D721Med (cell line): ENCODE data around the gene TFF1.

Experiments
- DNase-seq: peaks from one replicate; pipeline ENCODE4 v3.0.0; 2011; ENCODE audit warnings: low spot score; ENCODE audit not compliant: insufficient read length
- FAIRE-seq: peaks from 2 replicates; lab custom pipeline; 2011; peaks lifted over from hg19 to GRCh38; lab: Jason Lieb, UNC
- TF ChIP-seq, protein P1 (sequence below): IDR thresholded peaks from 2 replicates; pipeline ENCODE4 v1.5.1; 2012; ENCODE audit warnings: mild to moderate bottlenecking, control low read depth; ENCODE audit not compliant: insufficient read depth; ENCODE audit errors: missing control alignments

Gene TFF1

DNA sequence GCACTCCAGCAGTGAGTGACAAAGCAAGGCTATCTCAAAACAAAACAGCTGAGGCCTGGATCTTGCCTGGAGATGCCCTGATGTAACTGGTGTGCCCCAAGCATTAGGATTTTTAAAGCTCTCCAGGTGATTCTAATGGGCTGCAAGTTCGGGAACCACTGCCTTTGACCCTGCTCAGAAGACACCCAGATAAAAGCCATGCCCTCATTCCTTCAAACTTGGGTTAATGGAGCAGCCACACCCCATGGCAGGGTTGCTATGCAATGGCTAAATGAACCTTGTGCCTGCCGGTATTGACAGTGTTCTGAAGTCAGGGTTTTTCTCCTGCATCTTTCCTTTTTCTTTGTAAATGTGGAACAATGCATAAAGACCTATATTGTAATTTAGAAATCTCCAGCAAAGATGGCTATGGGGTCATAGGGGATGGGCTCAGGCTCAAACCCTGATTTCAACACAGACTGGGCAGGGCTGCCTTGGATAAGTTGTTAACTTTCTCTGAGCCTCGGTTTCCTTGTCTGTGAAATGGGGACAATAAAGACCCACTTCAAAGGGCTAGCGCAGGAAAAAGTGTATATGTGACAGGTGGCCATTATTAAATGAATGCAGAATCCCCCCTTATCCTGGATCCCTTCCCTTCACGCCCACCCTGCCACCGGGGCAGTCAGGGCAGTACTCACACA lies 51.6 kb downstream of the TFF1 start:
- FAIRE-seq (no peak), DNase-seq (no peak)
- TF ChIP-seq, protein P1, sequence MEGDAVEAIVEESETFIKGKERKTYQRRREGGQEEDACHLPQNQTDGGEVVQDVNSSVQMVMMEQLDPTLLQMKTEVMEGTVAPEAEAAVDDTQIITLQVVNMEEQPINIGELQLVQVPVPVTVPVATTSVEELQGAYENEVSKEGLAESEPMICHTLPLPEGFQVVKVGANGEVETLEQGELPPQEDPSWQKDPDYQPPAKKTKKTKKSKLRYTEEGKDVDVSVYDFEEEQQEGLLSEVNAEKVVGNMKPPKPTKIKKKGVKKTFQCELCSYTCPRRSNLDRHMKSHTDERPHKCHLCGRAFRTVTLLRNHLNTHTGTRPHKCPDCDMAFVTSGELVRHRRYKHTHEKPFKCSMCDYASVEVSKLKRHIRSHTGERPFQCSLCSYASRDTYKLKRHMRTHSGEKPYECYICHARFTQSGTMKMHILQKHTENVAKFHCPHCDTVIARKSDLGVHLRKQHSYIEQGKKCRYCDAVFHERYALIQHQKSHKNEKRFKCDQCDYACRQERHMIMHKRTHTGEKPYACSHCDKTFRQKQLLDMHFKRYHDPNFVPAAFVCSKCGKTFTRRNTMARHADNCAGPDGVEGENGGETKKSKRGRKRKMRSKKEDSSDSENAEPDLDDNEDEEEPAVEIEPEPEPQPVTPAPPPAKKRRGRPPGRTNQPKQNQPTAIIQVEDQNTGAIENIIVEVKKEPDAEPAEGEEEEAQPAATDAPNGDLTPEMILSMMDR = no peak

DNA sequence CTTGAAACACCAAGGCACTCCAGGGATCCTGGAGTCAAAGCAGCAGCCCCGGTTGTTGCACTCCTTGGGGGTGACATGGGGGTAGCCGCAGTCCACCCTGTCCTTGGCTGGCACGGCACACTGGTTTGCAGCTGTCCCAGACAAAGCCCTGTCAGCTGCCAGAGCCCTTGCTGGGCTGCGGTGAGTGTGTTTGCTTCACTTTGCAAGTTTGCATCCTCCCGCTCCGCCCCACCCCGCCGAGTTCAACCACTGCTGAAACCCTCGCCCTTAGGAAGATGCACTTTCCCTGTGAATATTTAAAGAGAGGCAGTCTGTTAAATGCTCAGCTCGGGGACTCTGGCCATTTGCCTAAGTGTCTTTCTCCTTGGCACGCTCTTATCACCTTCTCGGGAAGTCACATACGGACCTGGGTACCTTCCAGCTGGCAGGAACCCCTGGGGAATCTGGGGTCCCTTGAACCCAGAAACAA lies 52.8 kb downstream of the TFF1 start:
- TF ChIP-seq, protein P1 = no peak
- no peak for FAIRE-seq

DNA sequence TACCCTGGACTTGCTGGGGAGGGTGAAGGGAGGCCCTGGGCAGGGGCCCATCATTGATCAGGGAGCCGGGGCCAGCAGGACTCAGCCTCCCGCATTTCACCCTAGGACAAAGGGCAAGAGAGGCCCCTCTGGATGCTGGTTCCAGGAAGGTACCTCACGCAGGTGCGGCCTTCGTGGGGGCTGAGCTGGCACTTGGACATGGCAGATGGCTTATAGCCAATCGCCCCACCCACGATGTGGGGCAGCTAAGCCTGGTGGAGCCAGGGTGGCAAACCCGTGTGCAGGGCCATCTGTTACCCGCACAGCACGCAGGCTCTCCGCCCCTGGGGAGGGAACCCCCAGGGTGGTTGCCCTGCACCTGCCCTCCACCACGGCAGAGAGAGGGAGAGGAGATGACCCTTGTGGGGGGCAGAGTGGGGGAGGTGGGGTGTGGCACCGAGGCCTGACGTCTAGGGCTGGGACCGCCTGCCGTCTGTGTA lies 53.7 kb downstream of the TFF1 start:
- no peak for DNase-seq
- TF ChIP-seq, protein P1 = no peak
- FAIRE-seq = no peak

More for the DNA sequence above, 52.8 kb downstream of the TFF1 start:
- no peak for DNase-seq
